ENCODE results near the gene PRR19.

Gene PRR19

GRCh38 chr19:42353341-42354015 lies 51.5 kb downstream of the PRR19 start:
- no peak for DNase-seq

DNA sequence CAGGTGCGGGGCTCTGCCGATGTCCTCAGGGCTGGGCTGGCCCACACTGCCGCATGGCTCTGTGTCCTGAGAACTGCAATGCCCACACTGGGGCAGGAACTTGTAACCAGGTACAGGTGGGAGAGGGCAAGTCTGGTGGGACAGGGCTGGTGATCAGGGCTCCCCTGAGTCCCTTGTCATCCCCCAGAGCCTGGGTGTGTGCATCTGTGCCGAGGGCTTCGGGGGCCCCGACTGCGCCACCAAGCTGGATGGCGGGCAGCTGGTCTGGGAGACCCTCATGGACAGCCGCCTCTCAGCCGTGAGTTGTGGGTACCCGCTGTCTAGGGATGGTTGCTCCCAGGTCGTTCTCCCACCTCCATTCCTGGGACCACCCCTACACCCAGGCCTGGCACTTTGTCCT lies 54.0 kb downstream of the PRR19 start:
- no peak for DNase-seq

GRCh38 chr19:42356686-42357085 lies 54.8 kb downstream of the PRR19 start:
- no peak for DNase-seq

DNA sequence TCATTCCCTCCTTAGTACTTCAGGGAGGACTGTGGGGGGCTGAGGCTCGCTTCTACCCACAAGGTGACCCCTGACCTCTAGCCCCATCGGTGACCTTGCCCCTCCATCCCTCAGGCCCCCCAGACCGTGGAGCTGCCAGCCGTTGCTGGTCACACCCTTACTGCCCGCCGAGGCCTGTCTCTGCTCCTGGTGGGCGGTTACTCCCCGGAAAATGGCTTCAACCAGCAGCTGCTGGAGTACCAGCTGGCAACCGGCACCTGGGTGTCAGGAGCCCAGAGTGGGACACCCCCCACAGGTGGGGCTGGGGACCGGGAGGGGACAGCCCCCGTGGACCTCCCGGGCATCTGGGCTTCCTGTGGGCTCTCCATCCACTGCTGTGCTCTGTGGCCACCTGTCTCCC lies 55.4 kb downstream of the PRR19 start:
- no peak for DNase-seq
